NCI-H187 (cell line): Measurements from ENCODE around the gene RREB1.

Experiments used
- DNase-seq, 2 experiments: peaks; one replicate each; lab custom pipeline; 2025; lab: John Stamatoyannopoulos, UW

RREB1 gene

GRCh38 chr6:7107578-7108195 is at the start of gene RREB1:
TSS of gene RREB1 (plus strand) at chr6:7107961. CDS start at chr6:7181912, 73,951 bp downstream.
- no peak for DNase-seq

- no peak for DNase-seq
These were observed 49.4 kb upstream of the RREB1 start for GRCh38 chr6:7058250-7058923.

GRCh38 chr6:7060769-7061516 is 46.8 kb upstream of the RREB1 start:
- no peak for DNase-seq

- DNase-seq: no peak
These were observed 45.2 kb upstream of the RREB1 start for GRCh38 chr6:7062451-7063162.

GRCh38 chr6:7067305-7067704 is 40.5 kb upstream of the RREB1 start:
- DNase-seq: no peak

GRCh38 chr6:7071405-7071804 is 36.4 kb upstream of the RREB1 start:
- no peak for DNase-seq

GRCh38 chr6:7073082-7073820 is 34.5 kb upstream of the RREB1 start:
- no peak for DNase-seq

GRCh38 chr6:7073821-7074525 is 33.8 kb upstream of the RREB1 start:
- DNase-seq: no peak

- no peak for DNase-seq
These were observed 32.9 kb upstream of the RREB1 start for GRCh38 chr6:7074870-7075269.

- DNase-seq: no peak
These were observed 32.3 kb upstream of the RREB1 start for GRCh38 chr6:7075341-7076000.

- DNase-seq: no peak
These were observed 29.9 kb upstream of the RREB1 start for GRCh38 chr6:7077856-7078255.

GRCh38 chr6:7078856-7079255 is 28.9 kb upstream of the RREB1 start:
- no peak for DNase-seq

- no peak for DNase-seq
These were observed 27.4 kb upstream of the RREB1 start for GRCh38 chr6:7080311-7080710.

- DNase-seq: no peak
These were observed 21.9 kb upstream of the RREB1 start for GRCh38 chr6:7085911-7086310.

GRCh38 chr6:7086488-7086887 is 21.3 kb upstream of the RREB1 start:
- no peak for DNase-seq

- no peak for DNase-seq
These were observed 20.7 kb upstream of the RREB1 start for GRCh38 chr6:7087066-7087465.

GRCh38 chr6:7087491-7087979 is 20.2 kb upstream of the RREB1 start:
- DNase-seq: no peak

GRCh38 chr6:7088076-7088742 is 19.6 kb upstream of the RREB1 start:
- no peak for DNase-seq

GRCh38 chr6:7098993-7099392 is 8.8 kb upstream of the RREB1 start:
- no peak for DNase-seq
